OCI-LY7 (cell line): Measurements from ENCODE around the gene WDR37.

ENCODE experiments used
- EZH2phosphoT487 ChIP-seq: fragments of 200-600 bp; sonication (generic); IDR thresholded peaks from 2 replicates; pipeline ENCODE4 v1.6.1; 2018; ENCODE audit warnings: low read depth, borderline replicate concordance, mild to moderate bottlenecking, mixed run types, antibody characterized with exemption, low read length, moderate library complexity, mixed read lengths
- TF ChIP-seq, protein P1 (sequence below): fragments of 200-600 bp; sonication (generic); conservative IDR thresholded peaks from 2 replicates; pipeline ENCODE4 v1.5.1; 2014; ENCODE audit warnings: mild to moderate bottlenecking, antibody characterized with exemption, low read length, moderate library complexity, mixed read lengths

- TF ChIP-seq, protein P1, sequence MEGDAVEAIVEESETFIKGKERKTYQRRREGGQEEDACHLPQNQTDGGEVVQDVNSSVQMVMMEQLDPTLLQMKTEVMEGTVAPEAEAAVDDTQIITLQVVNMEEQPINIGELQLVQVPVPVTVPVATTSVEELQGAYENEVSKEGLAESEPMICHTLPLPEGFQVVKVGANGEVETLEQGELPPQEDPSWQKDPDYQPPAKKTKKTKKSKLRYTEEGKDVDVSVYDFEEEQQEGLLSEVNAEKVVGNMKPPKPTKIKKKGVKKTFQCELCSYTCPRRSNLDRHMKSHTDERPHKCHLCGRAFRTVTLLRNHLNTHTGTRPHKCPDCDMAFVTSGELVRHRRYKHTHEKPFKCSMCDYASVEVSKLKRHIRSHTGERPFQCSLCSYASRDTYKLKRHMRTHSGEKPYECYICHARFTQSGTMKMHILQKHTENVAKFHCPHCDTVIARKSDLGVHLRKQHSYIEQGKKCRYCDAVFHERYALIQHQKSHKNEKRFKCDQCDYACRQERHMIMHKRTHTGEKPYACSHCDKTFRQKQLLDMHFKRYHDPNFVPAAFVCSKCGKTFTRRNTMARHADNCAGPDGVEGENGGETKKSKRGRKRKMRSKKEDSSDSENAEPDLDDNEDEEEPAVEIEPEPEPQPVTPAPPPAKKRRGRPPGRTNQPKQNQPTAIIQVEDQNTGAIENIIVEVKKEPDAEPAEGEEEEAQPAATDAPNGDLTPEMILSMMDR = no peak
- TF ChIP-seq EZH2phosphoT487 = no peak
Measured at GRCh38 chr10:1130226-1130625, 74.0 kb downstream of the WDR37 start.
